PC-9 (cell line): ENCODE results near the gene TMEM39B. TPM values are rescaled to one million over a fixed set of nuclear protein-coding genes. Genes with fewer than 3 reads are reported as not detected.

ENCODE experiments used
- BruUV-seq: library from RNA; stranded (reverse); fragments of 400-500 nt; replicated peaks from 2 replicates; lab custom pipeline; 2021; lab: Mats Ljungman, UMichigan
- CTCF ChIA-PET: fragments of 300-600 bp; sonication (Branson Sonifier 250); formaldehyde crosslinking; loops from one replicate; lab custom pipeline; 2022; ENCODE audit warnings: antibody characterized with exemption; lab: Charles Lee
- POLR2A ChIA-PET: fragments of 300-600 bp; sonication (Branson Sonifier 250); formaldehyde crosslinking; loops from one replicate; lab custom pipeline; 2022; ENCODE audit warnings: antibody characterized with exemption; ENCODE audit not compliant: unreplicated experiment; lab: Charles Lee
- DNase-seq, 2 experiments: peaks; one replicate each; pipeline versions ENCODE4 v3.0.0 to v3.0.0-alpha.2; 2015 to 2022; ENCODE audit warnings: mixed read lengths in 1 of 2
- H2AFZ ChIP-seq: fragments of 200-600 bp; sonication (generic); 2 replicates; pipeline ENCODE4 v1.8.1; 2017; ENCODE audit warnings: antibody characterized with exemption
- H3F3A ChIP-seq: fragments of 200-600 bp; sonication (generic); 2 replicates; pipeline ENCODE4 v1.8.1; 2017; ENCODE audit warnings: antibody characterized with exemption, mild to moderate bottlenecking, low read depth; ENCODE audit not compliant: insufficient read depth
- H3K27ac ChIP-seq: fragments of 200-600 bp; sonication (generic); 2 replicates; pipeline ENCODE4 v1.6.1; 2016; ENCODE audit warnings: mixed run types
- H3K27me3 ChIP-seq: fragments of 200-600 bp; sonication (generic); 2 replicates; pipeline ENCODE4 v1.6.1; 2016; ENCODE audit warnings: low read depth, mixed run types; ENCODE audit not compliant: insufficient read depth
- H3K36me3 ChIP-seq: fragments of 200-600 bp; sonication (generic); 2 replicates; pipeline ENCODE4 v1.6.1; 2016; ENCODE audit warnings: low read depth, mixed run types
- H3K4me1 ChIP-seq: fragments of 200-600 bp; sonication (generic); replicated peaks from 2 replicates; pipeline ENCODE4 v1.6.1; 2016; ENCODE audit warnings: mixed run types; ENCODE audit not compliant: insufficient read depth
- H3K4me2 ChIP-seq: fragments of 200-600 bp; sonication (generic); 2 replicates; pipeline ENCODE4 v1.6.1; 2017; ENCODE audit warnings: mixed run types
- H3K4me3 ChIP-seq: fragments of 200-600 bp; sonication (generic); 2 replicates; pipeline ENCODE4 v1.6.1; 2016; ENCODE audit warnings: mixed run types
- H3K79me2 ChIP-seq: fragments of 200-600 bp; sonication (generic); 2 replicates; pipeline ENCODE4 v1.6.1; 2017; ENCODE audit warnings: low read depth, mixed run types
- H3K9me2 ChIP-seq: fragments of 200-600 bp; sonication (generic); 2 replicates; pipeline ENCODE4 v1.8.1; 2017; ENCODE audit warnings: mild to moderate bottlenecking; ENCODE audit not compliant: insufficient read depth
- H3K9me3 ChIP-seq: fragments of 200-600 bp; sonication (generic); 2 replicates; pipeline ENCODE4 v1.8.1; 2016; ENCODE audit warnings: low read depth; ENCODE audit not compliant: insufficient read depth
- H4K20me1 ChIP-seq: fragments of 200-600 bp; sonication (generic); 2 replicates; pipeline ENCODE4 v1.8.1; 2017; ENCODE audit not compliant: insufficient read depth
- EZH2 ChIP-seq: fragments of 200-600 bp; sonication (generic); IDR thresholded peaks from 2 replicates; pipeline ENCODE4 v1.8.0; 2017; ENCODE audit warnings: antibody characterized with exemption, low read depth
- intact Hi-C: fragments of 100-400 bp; cut with micrococcal nuclease; formaldehyde crosslinking; loops from one replicate; pipeline ENCODE4 v1.10.0; 2022; ENCODE audit not compliant: unreplicated experiment
- total RNA-seq: library from RNA; stranded (reverse); gene quantifications from 2 replicates; pipeline ENCODE4 v1.2.3, GENCODE V29; 2021
- TF ChIP-seq, protein P1 (sequence below): fragments of 200-600 bp; sonication (generic); conservative IDR thresholded peaks from 2 replicates; pipeline ENCODE4 v1.6.1; 2017; ENCODE audit warnings: mixed run types, antibody characterized with exemption, mild to moderate bottlenecking, moderate library complexity

The TMEM39B gene
- total RNA-seq, 1 experiment from 2014 or later, result 27.2 TPM

DNA sequence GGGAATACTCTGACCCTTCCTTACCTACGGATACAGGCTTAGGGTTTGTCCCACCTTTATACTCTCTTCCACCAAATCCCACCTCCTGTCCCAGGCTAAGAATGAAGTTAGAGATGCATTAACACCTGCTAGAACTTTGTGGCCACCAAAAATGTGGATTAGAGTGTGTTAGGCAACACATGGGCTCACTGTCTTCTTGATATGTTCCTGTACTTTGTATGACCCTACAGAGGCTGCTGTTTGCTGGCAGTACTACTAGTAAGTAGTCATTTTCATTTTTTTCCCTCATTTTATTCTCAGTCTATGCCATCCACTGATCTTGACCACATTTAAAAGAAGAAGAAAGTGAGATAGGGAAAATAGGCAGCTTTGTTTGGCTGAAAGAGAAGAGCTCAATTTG, 21.0 kb upstream of the TMEM39B start:
- Histone ChIP-seq H3K27ac (no peak overlapping the region), H3K9me2 (no peaks in the 10 kb centered on the region), H3K4me1 (no peaks in the 10 kb centered on the region), H3K36me3 (peaks cover 34% of the 10 kb centered on the region), H3K27me3 (no peaks in the 10 kb centered on the region), H3K79me2 (no peaks in the 10 kb centered on the region), H3K4me2 (no peak overlapping the region), H3K9me3 (no peaks in the 10 kb centered on the region), H4K20me1 (peaks cover 7% of the 10 kb centered on the region; the same call in 1 of the 2 replicates), H2AFZ (no peak overlapping the region), H3K4me3 (no peak overlapping the region), H3F3A (peaks cover 11% of the 10 kb centered on the region)
- POLR2A ChIA-PET, result interaction anchor here (0.7 kb wide), 1 partner anchor 284 kb away, joined by 5 read pairs; the partner anchor contains the start of gene MARCKSL1
- TF ChIP-seq, protein P1, sequence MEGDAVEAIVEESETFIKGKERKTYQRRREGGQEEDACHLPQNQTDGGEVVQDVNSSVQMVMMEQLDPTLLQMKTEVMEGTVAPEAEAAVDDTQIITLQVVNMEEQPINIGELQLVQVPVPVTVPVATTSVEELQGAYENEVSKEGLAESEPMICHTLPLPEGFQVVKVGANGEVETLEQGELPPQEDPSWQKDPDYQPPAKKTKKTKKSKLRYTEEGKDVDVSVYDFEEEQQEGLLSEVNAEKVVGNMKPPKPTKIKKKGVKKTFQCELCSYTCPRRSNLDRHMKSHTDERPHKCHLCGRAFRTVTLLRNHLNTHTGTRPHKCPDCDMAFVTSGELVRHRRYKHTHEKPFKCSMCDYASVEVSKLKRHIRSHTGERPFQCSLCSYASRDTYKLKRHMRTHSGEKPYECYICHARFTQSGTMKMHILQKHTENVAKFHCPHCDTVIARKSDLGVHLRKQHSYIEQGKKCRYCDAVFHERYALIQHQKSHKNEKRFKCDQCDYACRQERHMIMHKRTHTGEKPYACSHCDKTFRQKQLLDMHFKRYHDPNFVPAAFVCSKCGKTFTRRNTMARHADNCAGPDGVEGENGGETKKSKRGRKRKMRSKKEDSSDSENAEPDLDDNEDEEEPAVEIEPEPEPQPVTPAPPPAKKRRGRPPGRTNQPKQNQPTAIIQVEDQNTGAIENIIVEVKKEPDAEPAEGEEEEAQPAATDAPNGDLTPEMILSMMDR, result no peak
- TF ChIP-seq EZH2, result no peak
- no TSS peak for BruUV-seq
- peak in 1 of 2 experiments; percentile 2 for DNase-seq
- intact Hi-C loops, result no loop called here
- CTCF ChIA-PET, result no interaction called here

DNA sequence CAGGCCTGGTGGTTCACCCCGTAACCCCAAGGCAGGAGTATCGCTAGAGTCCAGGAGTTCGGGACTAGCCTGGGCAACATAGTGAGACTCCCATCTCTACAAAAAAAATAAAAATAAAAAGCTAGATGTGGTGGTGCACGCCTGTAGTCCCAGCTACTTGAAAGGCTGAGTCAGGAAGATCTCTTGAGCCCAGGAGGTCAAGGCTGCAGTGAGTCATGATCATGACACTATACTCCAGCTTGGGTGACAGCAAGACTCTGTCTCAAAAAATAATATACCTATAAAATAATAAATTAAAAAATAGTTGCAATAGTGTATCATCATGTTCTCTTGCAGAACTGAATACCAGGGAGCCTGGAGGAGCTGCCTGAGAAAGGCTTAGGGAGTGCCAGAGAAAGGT, 19.9 kb upstream of the TMEM39B start:
- Histone ChIP-seq H3K27me3 (no peaks in the 10 kb centered on the region), H3K27ac (no peak overlapping the region), H4K20me1 (peaks cover 7% of the 10 kb centered on the region; the same call in 1 of the 2 replicates), H3K36me3 (peaks cover 36% of the 10 kb centered on the region), H3K4me1 (no peaks in the 10 kb centered on the region), H2AFZ (no peak overlapping the region), H3K9me3 (no peaks in the 10 kb centered on the region), H3K79me2 (no peaks in the 10 kb centered on the region), H3F3A (peaks cover 5% of the 10 kb centered on the region; the same call in 1 of the 2 replicates), H3K4me3 (no peak overlapping the region), H3K9me2 (no peaks in the 10 kb centered on the region), H3K4me2 (no peak overlapping the region)
- BruUV-seq, result no TSS peak
- no peak for TF ChIP-seq EZH2
- TF ChIP-seq, protein P1, result no peak
- ChIA-PET POLR2A (interaction anchor here (0.6 kb wide), 1 partner anchor 171 kb away, joined by 4 read pairs; no protein-coding TSS in a partner anchor), CTCF (interaction anchor here (0.6 kb wide), 1 partner anchor 10 kb away, joined by 13 read pairs; no protein-coding TSS in a partner anchor)
- intact Hi-C loops, result no loop called here
- DNase-seq, result peak in 1 of 2 experiments; percentile 10

DNA sequence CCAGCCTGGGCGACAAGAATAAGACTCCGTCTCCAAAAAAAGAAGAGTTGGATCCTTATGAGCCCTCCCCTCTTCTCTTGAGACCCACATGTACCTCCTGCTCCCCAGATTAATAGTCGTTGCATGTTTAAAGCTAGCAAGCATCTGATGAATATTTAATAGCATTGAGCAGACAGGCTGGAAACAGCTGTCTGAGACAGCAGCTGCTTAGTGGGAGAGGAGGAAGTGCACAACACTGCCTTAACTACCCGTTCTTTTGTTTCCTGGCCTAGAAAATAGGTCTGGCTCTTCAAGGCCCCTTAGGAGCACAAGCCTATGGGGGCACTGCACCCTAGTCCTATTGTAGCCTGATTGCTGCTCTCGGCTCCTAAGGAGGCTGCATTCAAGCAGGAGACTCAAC, 17.3 kb upstream of the TMEM39B start:
- Histone ChIP-seq H3K9me3 (no peaks in the 10 kb centered on the region), H3K4me3 (no peak overlapping the region), H3K36me3 (peaks cover 45% of the 10 kb centered on the region), H3K27ac (no peak overlapping the region), H3K27me3 (no peaks in the 10 kb centered on the region), H3F3A (peaks cover 11% of the 10 kb centered on the region; the same call in 1 of the 2 replicates), H4K20me1 (no peaks in the 10 kb centered on the region; the same call in 1 of the 2 replicates), H3K4me2 (no peak overlapping the region), H3K9me2 (no peaks in the 10 kb centered on the region), H3K79me2 (no peaks in the 10 kb centered on the region), H2AFZ (no peak overlapping the region), H3K4me1 (no peaks in the 10 kb centered on the region)
- no peak for DNase-seq
- TF ChIP-seq, protein P1, result no peak
- no peak for TF ChIP-seq EZH2
- ChIA-PET CTCF (no interaction called here), POLR2A (interaction anchor here (0.6 kb wide), 1 partner anchor 23 kb away, joined by 6 read pairs; no protein-coding TSS in a partner anchor)
- intact Hi-C loops, result no loop called here
- BruUV-seq, result no TSS peak
